Smooth muscle cell (in vitro differentiated cells): ENCODE data around the gene ABCF3. TPM values are rescaled to one million over a fixed set of nuclear protein-coding genes. Genes with fewer than 3 reads are reported as not detected.
A peak's percentile ranks its signal among the peaks of the same experiment; 100 is the strongest.
"Not testable (repeated sequence)": the region's sequence is repeated elsewhere in the genome, so short reads cannot be mapped to it uniquely, and the experiment has no call there.

Source experiments
- DNase-seq: peaks from one replicate; lab custom pipeline; 2025; ENCODE audit not compliant: unreplicated experiment; lab: John Stamatoyannopoulos, UW
- H2AFZ ChIP-seq: fragments of 200-600 bp; sonication (generic); 2 replicates; pipeline ENCODE4 v1.6.0; 2016; ENCODE audit warnings: antibody characterized with exemption, low read depth, mild to moderate bottlenecking
- H3F3A ChIP-seq: fragments of 200-600 bp; sonication (generic); 2 replicates; pipeline ENCODE4 v1.6.0; 2017; ENCODE audit warnings: antibody characterized with exemption, low read depth
- H3K27ac ChIP-seq: fragments of 200-600 bp; sonication (generic); 2 replicates; pipeline ENCODE4 v1.5.1; 2016; ENCODE audit warnings: low read depth, mild to moderate bottlenecking
- H3K27me3 ChIP-seq: fragments of 200-600 bp; sonication (generic); 2 replicates; pipeline ENCODE4 v1.6.1; 2016; ENCODE audit warnings: low read depth, mild to moderate bottlenecking
- H3K36me3 ChIP-seq: fragments of 200-600 bp; sonication (generic); 2 replicates; pipeline ENCODE4 v1.5.1; 2016; ENCODE audit warnings: low read depth
- H3K4me1 ChIP-seq: fragments of 200-600 bp; sonication (generic); 2 replicates; pipeline ENCODE4 v1.5.1; 2016; ENCODE audit warnings: low read depth
- H3K4me2 ChIP-seq: fragments of 200-600 bp; sonication (generic); 2 replicates; pipeline ENCODE4 v1.6.0; 2016; ENCODE audit warnings: mild to moderate bottlenecking
- H3K4me3 ChIP-seq: fragments of 200-600 bp; sonication (generic); 2 replicates; pipeline ENCODE4 v1.5.1; 2016; ENCODE audit warnings: mild to moderate bottlenecking
- H3K79me2 ChIP-seq: fragments of 200-600 bp; sonication (generic); 2 replicates; pipeline ENCODE4 v1.6.0; 2016; ENCODE audit warnings: low read depth, mild to moderate bottlenecking
- H3K9ac ChIP-seq: fragments of 200-600 bp; sonication (generic); 2 replicates; pipeline ENCODE4 v1.6.0; 2016; ENCODE audit warnings: low read depth
- H3K9me3 ChIP-seq: fragments of 200-600 bp; sonication (generic); replicated peaks from 2 replicates; pipeline ENCODE4 v1.5.1; 2016; ENCODE audit warnings: low read depth
- H4K20me1 ChIP-seq: fragments of 200-600 bp; sonication (generic); 2 replicates; pipeline ENCODE4 v1.6.0; 2016; ENCODE audit warnings: low read depth
- WGBS: methylation state at CpG from one replicate; pipeline ENCODE4 v1.1.7; 2016; ENCODE audit warnings: low lambda C conversion rate; 5-methylcytosine and 5-hydroxymethylcytosine counted together
- polyA plus RNA-seq: library from polyadenylated mRNA; unstranded; fragments of >200 nt; fragmentation: Nextera tagmentation; extraction: Ambion mirVana; gene quantifications from 2 replicates; pipeline ENCODE4 v1.2.1, GENCODE V29; 2016
- total RNA-seq: library from RNA; depleted of rRNA; stranded (reverse); fragments of >200 nt; gene quantifications from 2 replicates; pipeline ENCODE4 v1.2.3, GENCODE V29; 2014
- TF ChIP-seq, protein P1 (sequence below): fragments of 200-600 bp; sonication (generic); IDR thresholded peaks from 2 replicates; pipeline ENCODE4 v1.5.1; 2017; ENCODE audit warnings: borderline replicate concordance, mild to moderate bottlenecking, antibody characterized with exemption; ENCODE audit not compliant: insufficient read depth, poor library complexity, severe bottlenecking

Gene ABCF3
- total and polyA plus RNA-seq, 2 experiments from 2014 or later = 34.6 to 46.3 TPM

DNA sequence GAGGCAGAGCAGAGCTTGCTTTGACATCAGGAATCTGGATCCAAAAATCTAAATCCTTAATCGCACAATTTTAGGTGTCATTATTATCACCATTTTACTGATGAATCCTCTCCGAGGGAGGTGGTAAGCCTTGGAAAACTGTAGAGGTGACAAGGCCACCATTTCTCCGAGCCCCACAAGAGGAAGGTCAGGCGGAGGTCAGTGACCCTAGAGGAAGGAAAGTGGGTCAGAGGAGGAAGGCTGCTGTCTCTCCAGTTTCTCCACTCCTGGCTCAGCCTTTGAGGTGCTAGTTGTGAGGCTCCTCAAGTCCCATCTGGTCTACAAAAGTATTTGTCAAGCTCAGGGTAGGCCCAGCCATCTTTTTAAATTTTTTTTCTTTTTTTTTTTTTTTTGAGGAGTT lies 27.6 kb upstream of the ABCF3 start:
- Histone ChIP-seq H3K4me2 (peak overlapping the region; percentile 87), H3K4me3 (no peak overlapping the region), H4K20me1 (peaks cover 77% of the 10 kb centered on the region)

DNA sequence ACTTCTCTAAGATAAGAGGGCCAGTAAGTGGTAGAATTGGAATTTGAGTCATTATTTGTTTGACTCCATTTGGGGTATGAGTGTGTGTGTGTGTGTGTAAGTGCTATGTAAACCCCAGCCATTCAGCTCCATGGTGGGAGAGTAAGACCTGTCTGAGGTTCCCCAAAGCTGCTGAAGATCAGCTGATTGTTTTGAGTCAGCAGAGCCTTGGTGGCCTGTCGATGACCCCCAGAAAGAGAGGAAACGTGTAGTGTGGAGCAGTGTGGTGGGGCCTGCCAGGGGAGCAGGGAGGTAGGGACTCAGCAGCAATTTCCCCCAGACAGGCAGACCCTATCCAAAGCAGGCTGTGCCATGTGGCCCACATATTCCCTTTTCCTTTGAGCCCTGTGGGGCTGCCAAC lies 25.5 kb upstream of the ABCF3 start:
- H3K4me1 ChIP-seq = peaks cover 21% of the 10 kb centered on the region
- peak overlapping the region; percentile 19 for H3K27ac ChIP-seq
- no peak overlapping the region for H2AFZ ChIP-seq
- 88% methylated on average over 2 of the region's 2 CpGs for WGBS
- H4K20me1 ChIP-seq = peaks cover 98% of the 10 kb centered on the region
- H3K9me3 ChIP-seq = no peaks in the 10 kb centered on the region
- H3K36me3 ChIP-seq = no peaks in the 10 kb centered on the region
- H3K79me2 ChIP-seq = peaks cover 84% of the 10 kb centered on the region
- TF ChIP-seq, protein P1, sequence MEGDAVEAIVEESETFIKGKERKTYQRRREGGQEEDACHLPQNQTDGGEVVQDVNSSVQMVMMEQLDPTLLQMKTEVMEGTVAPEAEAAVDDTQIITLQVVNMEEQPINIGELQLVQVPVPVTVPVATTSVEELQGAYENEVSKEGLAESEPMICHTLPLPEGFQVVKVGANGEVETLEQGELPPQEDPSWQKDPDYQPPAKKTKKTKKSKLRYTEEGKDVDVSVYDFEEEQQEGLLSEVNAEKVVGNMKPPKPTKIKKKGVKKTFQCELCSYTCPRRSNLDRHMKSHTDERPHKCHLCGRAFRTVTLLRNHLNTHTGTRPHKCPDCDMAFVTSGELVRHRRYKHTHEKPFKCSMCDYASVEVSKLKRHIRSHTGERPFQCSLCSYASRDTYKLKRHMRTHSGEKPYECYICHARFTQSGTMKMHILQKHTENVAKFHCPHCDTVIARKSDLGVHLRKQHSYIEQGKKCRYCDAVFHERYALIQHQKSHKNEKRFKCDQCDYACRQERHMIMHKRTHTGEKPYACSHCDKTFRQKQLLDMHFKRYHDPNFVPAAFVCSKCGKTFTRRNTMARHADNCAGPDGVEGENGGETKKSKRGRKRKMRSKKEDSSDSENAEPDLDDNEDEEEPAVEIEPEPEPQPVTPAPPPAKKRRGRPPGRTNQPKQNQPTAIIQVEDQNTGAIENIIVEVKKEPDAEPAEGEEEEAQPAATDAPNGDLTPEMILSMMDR = no peak
- no peaks in the 10 kb centered on the region for H3K27me3 ChIP-seq
- DNase-seq = no peak
- H3F3A ChIP-seq = peaks cover 10% of the 10 kb centered on the region
- H3K4me2 ChIP-seq = peak overlapping the region; percentile 4
- H3K4me3 ChIP-seq = no peak overlapping the region
- H3K9ac ChIP-seq = no peak overlapping the region

More for the DNA sequence above, 27.6 kb upstream of the ABCF3 start:
- H3K4me1 ChIP-seq = peaks cover 21% of the 10 kb centered on the region
- 91% methylated on average over 4 of the region's 4 CpGs for WGBS
- peaks cover 15% of the 10 kb centered on the region for H3F3A ChIP-seq
- no peak overlapping the region for H2AFZ ChIP-seq
- no peak for DNase-seq
- H3K9me3 ChIP-seq = no peaks in the 10 kb centered on the region
- H3K9ac ChIP-seq = peak overlapping the region; percentile 89
- no peaks in the 10 kb centered on the region for H3K36me3 ChIP-seq
- peak overlapping the region; percentile 63 for H3K27ac ChIP-seq
- H3K79me2 ChIP-seq = peaks cover 78% of the 10 kb centered on the region
- H3K27me3 ChIP-seq = no peaks in the 10 kb centered on the region
- TF ChIP-seq, protein P1 = no peak

DNA sequence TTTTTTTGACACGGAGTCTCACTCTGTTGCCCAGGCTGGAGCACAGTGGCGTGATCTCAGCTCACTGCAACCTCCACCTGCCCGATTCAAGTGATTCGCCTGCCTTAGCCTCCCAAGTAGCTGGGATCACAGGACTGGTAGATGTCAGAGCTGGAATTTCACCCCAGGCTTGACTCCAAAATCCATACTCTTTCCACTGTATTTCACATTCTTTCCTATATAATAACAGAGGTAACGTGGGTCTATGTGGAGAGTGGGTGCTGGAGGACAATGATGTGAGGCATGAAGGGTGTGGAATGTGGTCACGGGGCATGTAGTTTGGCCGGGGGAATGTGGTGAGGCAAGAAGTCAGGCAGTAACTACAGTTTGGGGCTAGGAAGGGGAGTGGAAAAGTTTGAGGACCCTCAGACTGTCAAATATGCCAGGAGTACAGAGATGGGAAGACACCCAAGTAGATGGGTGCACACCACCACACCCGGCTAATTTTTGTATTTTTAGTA lies 23.4 kb upstream of the ABCF3 start:
- H2AFZ ChIP-seq, H3F3A ChIP-seq, H3K9me3 ChIP-seq, H3K4me3 ChIP-seq, H3K27ac ChIP-seq, H3K9ac ChIP-seq, H3K4me2 ChIP-seq, DNase-seq, H3K36me3 ChIP-seq, H3K27me3 ChIP-seq: not testable (repeated sequence)
- 80% methylated on average over 8 of the region's 8 CpGs for WGBS
- H4K20me1 ChIP-seq = peaks cover 84% of the 10 kb centered on the region
- peaks cover 69% of the 10 kb centered on the region for H3K79me2 ChIP-seq
- H3K4me1 ChIP-seq = peaks cover 11% of the 10 kb centered on the region

DNA sequence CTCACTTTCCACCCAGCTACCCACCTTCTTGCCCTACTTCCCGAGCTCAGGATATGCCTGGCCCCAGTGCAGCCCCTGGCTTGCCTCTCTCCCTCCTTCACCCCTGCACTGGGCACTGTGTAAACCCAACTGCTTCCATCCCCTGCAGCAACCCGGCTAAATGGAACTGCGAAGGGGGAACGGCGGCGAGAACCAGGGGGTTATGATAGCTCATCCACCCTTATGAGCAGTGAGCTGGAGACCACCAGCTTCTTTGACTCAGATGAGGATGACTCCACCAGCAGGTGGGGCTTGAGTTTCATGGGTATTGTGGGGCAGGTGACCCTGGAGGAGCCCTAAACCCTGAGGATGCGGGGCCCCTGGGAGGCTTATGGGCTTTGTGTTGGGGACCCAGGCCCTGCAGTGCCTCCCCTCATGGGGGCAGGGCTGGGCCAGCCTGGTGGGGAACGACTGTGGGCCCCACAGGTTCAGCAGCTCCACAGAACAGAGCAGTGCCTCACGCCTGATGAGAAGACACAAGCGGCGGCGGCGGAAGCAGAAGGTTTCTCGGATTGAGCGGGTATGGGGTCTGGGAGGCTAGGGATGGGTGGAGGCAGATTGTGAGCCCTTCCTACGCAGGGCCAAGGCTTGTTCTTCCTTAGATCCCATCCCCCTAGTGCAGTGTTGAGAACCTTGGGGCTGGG lies 21.2 kb upstream of the ABCF3 start:
- Histone ChIP-seq H3F3A (peaks cover 13% of the 10 kb centered on the region), H2AFZ (no peak overlapping the region), H3K4me1 (no peaks in the 10 kb centered on the region), H3K27ac (no peak overlapping the region), H3K36me3 (no peaks in the 10 kb centered on the region), H3K4me2 (no peak overlapping the region), H3K27me3 (no peaks in the 10 kb centered on the region), H4K20me1 (peaks cover 68% of the 10 kb centered on the region), H3K9me3 (no peaks in the 10 kb centered on the region), H3K79me2 (peaks cover 47% of the 10 kb centered on the region), H3K4me3 (no peak overlapping the region), H3K9ac (no peak overlapping the region)
- TF ChIP-seq, protein P1 = no peak
- no peak for DNase-seq
- 97% methylated on average over 16 of the region's 16 CpGs for WGBS
